Measurements from ENCODE around the gene LASP1NB.
"Not testable (repeated sequence)": the region's sequence is repeated elsewhere in the genome, so short reads cannot be mapped to it uniquely, and the experiment has no call there.

Gene LASP1NB

GRCh38 chr17:38970128-38970527, 44.7 kb downstream of the LASP1NB start:
- no peak for DNase-seq

DNA sequence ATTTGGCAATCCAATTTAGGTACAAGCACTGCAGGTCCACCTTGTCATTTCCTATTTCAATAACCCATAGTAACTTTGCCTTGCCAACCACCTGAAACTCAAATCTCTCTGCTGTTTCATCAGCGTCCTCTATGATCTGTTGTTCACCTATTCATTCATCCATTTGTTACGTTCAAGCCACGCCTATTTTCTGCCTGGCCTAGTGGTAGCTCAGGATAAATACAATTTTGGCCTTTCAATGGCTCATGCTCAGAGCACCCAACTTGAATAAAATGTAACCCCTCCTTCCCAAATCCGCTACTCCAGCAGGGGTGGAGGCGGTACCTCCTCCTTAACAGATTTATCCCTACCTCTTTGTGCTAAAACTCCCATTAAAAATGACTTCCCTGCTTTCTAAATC, 45.4 kb downstream of the LASP1NB start:
- no peak for DNase-seq

GRCh38 chr17:38976187-38976551, 50.8 kb downstream of the LASP1NB start:
- DNase-seq, result not testable (repeated sequence)

DNA sequence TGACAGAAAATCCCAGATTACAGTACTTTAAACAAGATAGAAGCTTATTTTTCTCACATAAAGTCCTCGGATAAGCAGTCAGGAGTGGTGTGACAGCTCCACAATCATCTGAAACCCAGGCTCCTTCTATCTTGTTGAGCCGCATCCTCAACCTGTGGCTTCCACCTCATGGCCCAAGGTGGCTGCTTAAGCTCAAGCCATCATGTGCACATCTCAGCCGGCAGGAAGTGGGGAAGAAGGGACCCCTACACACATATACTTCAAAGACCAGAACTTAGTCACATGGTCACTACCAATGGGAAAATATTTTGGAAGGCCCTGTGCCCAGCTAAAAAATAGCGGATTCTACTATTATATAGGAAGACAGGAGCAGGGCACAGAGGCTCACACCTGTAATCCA, 52.8 kb downstream of the LASP1NB start:
- DNase-seq, result no peak

Data from activated CD8-positive, alpha-beta memory T cell treated with anti-CD3 and anti-CD28 coated beads, Interleukin-2, amount 50 U/mL, for 4 hours (primary cell).